HG03432 (cell line): Measurements from ENCODE around the gene CDH13.

Source experiments
- ATAC-seq: cut with Tn5 transposase; IDR thresholded peaks from one replicate; pipeline ENCODE4 v1.9.1; 2021; ENCODE audit warnings: mild to moderate bottlenecking, moderate library complexity; ENCODE audit not compliant: unreplicated experiment

Gene CDH13

DNA sequence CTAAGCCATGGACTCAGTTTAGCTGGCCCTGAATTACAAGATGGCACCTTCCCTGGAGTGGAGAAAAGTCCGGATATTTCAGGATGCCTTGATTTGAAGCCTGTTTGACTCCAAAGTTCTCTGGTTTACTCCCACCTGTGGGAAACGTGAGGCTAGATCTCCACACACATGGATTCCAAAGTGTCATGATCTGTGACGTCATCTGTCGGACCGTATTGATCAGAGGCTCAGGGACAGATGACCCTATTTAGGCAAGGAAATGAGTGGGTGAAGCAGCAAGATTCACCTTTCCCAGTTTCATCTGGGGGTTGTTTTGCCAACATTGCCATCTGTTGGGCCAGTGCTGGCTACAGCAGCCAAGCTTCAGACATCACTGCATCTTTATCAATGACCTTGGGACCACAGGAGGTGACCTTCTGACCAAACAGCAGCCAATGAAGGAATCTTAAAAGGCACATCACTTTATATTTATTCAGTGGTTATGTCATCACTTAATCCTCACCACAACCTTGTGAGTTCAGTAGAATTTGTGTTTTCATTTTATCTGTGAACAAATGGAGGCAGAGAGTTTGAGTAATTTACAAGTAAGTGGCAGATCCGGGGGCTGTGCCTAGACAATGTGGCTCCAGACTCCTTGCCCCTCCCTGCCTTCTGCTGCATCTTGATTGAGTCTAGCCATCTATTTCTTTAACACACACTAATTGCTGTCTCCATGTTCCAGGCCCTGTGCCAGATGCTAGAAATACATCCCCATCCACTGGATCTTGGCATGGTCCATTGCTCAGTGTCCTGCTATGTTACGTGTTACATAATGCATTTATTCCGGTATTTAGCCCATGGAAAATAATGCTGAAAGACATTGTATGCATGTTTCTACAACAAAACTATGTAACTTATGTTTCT, 1.5 kb upstream of the CDH13 start:
- no peak for ATAC-seq

DNA sequence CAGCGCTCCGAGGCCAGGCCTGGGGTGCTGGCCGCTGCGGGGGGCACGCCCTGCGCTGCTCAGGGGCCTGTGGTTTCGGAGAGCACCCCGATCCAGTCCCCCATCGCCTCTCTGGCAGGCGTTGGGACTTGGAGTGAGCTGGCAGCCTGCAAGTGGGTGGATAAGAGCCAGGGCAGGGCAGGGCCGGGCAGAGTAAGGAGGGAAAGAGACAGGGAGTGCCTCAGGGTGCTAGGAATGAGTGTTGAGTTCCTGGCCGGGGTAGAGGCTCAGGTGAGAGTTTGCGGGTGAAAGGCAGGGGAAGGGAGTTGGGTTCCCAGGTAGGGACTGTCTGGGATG, 1.3 kb downstream of the CDH13 start:
- no peak for ATAC-seq

DNA sequence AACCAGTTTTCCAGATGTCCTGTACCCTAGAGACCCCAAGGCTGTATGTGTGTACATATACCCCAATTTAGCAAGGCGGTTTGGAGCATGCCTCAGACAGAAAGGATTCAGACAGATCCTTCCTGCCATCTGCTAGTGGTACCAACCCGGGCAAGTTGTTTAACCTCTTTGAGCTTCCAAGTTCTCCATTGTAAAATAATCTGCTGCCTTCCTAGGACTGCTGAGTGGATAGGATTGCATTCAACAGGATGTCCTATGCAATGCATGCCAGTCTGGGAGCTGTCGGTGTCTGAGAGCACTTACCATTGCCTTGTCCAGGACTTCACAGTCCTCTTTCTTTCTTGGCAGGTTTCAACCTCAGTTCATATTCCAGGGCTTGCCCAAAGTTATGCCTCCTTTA, 1.9 kb downstream of the CDH13 start:
- ATAC-seq = no peak

DNA sequence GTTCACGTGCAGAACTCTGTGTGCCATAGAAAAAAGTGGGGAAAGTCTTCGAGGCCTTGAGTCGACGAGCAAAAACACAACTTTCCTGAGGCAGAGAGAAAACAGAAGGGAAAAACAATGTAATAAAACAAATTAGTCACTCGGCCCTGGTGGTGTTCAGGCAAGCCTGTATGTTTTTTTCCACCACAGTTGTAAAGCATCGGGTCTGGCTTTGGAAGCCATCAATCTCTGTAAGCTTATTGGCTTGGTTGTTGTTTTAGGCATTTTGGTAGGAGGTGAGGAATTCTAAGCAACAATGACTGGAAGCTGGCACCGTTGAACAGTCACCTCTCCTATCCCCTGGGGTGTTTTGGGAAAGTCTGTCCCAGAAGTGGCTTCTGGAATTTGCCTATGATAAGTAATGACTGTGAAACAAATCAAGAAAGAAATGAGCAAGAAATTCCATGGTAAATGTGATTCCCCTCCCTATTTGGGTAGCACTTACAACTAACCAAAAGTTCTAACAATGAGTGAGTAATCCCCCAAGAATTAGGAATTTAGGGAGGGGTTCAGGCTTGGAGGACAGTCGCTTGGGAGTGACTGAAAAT, 2.8 kb downstream of the CDH13 start:
- ATAC-seq = no peak

DNA sequence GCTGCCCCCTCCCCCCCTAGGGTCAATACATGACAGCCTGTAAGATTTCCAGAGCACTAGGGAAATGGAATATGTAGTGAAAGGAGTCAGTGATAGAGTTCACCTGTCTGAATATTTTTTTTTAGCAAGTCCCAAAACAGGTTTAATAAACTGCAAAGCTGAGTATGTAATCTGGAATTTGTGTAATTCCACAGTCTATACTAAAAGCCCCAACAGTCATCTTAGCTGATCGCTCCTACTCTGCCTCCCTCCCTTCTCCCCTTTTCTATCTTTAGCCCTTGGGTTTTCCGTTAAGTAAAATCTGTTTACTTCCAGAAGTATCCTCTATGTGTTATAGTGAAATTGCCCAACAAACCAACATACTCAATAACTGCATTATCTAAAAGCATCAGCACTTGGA, 3.5 kb downstream of the CDH13 start:
- ATAC-seq = no peak

DNA sequence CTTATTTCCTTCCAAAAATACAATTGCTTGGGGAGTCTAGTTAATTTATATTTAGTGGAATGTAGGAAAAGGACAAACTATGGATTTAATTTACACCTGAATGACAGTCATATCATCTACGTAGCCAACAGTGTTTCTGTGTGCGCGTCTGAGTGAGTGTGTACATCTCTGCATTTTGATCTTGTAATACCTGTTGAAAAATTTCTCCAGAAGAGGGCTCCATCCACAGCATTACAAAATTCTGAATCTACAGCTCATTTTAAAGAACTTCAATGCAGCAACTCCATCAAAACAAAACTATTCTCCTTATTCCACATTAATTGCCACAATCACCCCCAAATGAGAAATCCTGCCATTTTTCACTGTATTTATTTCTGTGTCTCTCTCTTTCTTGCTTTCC, 3.9 kb downstream of the CDH13 start:
- ATAC-seq = no peak

DNA sequence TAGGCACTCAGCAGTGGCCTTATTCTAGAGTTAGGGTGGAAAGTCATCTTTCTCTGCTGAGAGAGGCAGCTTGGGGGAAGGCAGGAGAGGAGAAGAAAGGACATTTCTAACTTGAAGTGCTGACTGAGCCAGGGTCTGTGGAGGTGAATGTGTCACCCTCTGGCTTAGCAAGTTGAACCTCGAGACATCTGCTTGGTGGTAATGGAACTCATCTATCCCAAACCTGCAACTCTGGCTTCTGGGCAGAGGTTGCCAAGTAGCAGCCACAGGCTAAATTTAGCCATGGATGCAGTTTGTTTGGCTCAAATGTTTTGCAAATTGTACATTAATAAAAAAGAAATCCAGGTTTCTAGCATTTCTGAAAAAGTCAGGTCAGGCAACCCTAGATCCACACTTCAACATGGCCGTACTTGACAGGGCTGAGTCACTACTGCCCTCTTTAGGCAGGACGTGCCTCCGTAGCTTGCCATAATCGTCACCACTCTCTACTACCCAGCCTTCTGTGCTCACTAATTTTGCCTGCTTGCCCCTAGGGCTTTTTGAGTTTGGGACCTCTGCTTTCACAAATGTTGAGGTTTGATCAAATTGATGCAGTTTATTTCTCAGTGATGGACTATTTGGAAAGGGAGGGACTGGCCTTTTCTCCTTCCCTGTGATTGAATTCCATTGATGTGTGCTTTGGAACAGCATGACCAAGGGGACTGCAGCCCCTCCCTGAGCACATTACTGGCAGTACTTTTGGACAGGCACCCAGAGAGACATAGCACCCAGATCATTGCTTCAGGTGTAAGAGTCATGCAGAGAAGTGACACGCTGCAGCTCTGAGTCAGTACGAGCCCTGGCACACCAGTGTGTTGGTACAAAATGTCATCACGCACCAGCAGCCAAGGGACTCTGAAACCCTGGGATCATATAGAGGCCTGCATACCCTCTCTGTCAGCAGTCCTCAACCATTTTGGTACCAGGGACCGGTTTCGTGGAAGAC, 5.2 kb downstream of the CDH13 start:
- no peak for ATAC-seq

DNA sequence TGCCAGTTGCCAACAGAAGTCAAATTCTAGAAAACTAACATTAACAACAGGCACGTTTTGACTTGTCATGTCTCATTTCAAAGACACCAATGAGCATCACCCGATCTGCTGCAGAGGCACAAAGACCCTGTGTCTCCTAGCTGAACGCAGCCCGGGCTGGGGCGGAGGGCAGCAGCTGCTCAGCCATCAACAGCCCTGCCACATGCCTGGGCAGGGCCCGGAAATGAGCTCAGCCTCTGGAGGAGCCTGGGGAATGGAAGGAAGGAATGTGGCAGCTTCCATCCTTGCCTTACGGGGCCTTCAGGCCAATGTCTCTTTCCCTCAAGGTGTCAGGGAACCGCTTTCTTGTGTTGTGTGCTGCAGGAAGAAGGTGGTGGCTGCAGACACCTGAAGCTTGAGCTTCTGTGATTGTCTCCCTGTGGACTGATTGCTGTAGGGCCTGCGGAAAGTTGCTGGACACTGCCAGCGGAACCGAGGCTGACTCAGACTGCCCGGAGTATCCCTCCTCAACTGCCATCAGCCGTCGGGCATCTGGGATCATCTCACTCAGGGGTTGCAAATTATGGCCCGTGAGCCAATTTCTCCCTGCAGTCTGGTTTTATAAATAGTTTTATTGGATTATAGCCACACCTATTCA, 7.3 kb downstream of the CDH13 start:
- no peak for ATAC-seq

DNA sequence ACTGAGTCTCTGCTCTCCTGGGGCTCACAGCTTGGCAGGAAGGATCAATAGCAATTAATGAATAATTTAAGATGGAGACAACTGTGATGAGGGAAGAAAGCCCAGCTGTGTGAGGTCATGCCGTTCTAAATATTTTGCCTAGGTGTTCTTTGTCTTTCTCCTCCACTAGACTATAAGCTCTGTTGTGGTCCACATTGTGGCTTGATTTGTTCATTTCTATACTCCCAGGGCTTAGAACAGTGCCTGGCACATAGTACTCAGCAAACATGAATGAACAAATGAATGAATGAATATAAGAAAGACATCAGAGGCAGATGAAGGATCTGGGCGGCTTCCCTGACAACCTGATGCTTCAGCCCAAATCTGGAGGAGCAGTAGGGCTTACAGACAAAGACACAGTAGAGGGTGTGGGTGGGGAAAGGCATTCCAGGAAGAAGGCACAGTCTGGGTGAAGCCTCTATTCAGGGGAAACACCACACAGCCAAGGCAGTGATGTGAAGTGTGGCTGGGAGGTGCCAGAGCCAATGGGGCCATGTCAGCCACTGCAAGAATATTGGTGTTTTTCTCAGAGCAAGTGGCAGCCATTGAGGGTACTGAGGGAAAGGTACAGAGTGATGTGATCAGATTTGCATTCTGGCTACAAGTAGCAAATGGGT, 8.3 kb downstream of the CDH13 start:
- ATAC-seq = no peak

DNA sequence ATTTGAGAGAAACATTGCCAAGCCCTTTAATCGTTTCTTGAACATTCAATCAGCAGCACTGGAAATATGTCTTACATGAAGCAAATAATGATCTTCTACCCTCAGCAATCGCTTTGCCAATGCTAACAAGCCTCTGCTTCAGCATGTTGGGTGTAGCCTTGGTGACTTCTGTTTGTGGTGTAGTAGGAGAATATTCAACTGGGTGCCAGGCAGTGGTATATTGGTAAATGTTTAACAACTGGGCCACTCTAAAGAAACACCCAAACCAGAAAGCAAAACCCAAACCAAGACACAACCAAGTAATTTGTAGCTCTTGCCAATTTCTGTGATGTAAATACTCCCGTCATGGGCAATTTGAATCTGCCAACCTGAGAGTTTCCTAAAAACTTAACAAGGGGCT, 9.7 kb downstream of the CDH13 start:
- ATAC-seq = no peak

DNA sequence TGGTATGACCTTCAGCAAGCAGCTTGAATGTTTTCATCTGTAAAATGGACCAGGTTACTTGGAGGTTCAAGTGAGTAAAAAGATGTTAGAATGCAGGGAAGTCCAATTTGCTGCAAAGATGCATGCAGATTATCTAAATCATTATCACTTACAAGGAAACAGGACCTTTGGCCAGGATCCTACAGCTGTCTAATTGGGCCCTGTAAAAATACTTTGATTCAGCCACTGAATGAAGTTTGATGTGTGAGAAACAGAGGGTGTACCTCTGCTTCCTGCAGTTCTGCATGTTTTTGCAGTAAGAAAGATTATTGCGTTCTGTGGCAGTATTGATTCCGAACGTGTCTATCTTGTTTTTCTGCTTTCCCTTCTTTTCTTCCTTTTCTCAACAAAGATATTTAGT, 10.2 kb downstream of the CDH13 start:
- ATAC-seq = no peak

DNA sequence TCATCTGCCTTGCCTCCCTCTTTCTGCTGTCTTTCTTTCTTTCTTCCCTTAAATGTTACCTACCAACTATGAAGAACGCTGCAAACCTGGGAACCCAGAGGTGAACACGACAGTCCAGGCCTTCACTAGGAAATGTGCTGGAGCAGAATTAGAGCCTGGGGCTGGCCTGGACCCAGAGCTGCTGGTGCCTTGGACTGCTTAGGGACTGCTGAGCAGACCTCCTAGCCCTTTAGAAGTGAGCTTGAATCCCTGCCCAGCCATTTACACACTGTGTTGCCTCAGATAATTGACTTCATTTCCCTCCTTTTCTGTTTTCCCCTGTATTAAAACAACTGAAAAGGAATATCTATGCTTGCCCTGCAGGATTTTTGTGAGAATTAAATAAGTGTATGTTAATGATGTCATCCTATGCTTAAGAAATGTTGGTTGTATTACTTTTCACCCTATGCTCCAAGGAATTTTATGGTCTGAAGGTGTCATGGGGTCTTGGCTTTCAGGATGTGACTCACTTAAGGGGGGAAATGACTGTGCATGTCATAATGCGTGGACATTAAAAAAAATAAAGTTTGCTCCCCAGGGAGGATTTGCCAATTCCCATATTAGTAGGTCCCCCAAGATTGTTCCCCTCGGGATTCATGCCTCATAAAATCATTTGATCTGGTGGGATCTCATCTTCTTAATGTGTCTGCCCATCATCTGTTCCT, 11.5 kb downstream of the CDH13 start:
- ATAC-seq = no peak

DNA sequence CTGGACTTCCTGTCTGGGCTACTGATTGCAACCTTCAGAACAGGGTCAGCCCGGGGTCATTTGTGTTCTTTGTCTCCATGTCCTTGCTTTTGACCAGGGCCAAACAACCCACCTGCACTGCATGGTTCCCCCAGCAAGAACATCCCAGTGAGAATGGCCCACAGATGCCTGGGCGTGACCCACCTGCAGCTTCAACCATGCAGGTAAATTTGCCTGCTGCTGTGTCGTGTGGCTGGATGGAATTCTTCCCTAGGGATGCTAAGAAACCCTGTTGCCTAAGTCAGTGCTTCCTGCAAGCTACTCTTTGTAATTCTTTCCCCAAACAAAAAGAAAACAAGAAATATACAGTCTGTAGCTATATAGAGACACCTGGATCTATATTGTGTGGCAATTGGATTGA, 12.5 kb downstream of the CDH13 start:
- no peak for ATAC-seq

DNA sequence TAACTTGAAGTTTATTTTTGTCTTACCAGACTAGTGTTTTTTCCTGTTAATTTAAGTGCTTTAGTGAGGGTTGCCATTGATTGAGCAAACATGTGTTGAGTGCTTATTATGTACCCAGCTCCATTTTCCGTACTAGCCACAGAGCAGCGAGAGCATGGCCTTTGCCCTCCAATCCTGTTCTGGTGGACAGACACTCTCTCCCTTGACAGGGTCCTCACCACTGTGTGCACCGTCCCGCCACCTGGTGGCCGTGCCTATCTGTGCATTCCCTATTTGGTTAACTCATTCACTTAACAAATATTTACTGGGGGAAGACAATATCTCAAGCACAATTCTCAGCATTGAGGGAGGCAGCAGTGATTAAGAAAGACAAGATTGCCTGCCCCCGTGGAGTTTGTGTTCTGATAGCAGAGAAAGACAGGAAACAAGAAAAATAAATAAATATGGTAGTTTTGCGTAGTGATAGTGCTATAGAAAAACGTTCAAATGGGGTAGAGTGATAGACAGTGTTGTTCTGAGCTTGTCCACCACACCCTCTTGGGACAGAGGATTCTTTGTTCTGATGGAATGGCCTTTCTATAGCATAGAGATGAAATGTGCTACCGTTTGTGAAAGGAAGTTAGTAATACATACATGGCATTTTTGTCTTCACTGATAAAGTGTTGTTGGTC, 13.0 kb downstream of the CDH13 start:
- peak; percentile 59 for ATAC-seq

DNA sequence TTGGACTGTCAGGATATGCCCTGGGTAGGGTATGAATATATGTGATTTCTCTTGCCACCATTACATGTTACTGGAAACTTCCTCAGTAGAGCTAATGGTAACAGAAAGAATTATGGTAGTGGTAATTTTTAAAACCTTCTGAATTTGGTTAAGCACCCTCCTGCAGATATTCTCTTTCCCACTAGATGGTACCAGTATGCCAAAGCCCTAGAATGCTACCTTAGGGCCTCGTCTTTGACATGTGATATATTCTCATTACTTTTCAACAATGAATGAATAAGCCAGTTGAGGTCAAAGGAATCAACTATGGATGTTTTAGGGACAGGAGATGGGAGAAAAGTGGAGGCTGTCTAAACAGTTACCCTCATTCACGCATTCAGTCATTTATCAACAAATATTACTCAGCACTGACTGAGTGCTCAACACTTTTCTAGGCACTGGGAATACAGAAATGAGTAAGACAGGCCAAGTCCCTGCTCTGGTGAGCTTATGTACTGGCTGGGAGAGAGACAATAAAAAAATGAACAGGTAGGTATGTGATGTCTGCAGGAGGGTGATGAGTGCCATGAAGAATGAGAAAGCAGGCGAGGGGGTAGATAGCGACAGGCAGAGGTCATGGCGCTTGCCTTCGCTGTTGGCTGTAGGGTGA, 14.7 kb downstream of the CDH13 start:
- ATAC-seq = no peak

DNA sequence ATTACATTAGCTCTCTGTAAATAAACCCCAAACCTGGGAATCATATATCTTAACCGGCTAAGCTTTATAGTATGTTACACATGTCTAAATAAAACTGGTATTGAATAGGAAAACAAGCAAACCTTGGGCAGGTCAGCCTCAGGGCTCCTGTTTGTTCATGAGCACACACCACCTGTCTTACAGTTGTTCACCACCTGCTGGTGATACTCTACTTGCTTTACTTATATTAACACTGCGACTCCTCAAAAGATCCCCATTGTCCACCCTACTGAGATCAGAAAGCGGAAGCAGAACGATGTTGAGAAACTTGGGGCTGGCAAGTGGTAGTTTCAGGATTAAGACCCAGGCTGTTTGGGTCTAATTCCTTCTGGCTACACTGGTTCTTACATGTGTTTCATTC, 16.4 kb downstream of the CDH13 start:
- no peak for ATAC-seq

DNA sequence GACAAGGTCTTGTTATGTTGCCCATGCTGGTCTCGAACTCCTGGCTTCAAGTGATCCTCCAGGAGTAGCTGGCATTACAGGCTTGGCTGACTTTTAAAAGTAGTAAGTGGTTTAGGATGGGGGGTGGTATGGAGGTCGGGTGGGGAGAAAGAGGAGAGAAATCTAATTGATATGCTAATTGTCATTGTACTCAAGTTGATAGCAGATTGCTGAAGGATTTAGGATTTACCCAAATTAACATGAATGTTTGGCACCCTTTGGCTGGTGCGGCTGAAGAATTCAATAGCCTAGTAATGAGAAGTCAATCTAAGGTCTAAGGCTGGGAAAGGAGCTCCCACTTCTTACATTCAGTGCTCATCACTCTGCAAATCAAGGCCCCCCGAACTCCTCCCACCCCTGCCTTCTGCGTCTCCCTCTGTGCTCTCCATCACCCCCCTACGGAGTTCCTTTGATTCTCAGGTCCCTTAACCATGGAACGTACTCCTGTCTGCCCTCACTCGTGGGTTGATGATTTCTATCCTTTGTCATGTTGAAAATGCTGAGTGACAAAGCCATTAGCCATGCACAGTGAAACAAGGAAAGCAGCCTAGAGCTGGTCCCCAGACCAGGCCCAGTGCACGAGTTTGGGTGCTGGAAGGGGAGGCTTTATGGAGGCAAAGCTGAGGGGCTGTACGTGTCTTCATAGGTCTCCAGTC, 17.3 kb downstream of the CDH13 start:
- no peak for ATAC-seq

DNA sequence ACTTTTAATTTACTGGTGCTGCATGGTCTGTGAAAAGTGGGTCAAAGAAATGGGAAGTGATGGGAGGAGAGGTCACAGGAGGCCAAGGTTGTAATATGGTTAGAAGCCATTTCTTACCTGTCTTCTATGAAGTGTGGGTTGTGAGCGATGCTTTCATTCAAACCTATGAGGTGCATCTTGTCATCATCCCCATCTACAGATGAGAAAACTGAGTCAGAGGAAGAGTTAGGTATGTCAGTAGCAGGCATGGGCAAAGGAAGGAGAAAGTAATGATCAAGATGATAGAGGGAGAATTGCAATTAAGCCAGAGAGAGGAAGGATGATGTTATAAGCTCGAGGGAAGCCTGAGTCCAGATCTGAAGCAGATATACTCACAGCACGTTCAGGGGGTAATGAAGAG, 19.7 kb downstream of the CDH13 start:
- no peak for ATAC-seq
